HEK293 (cell line): ENCODE measurements around the gene AMPH.

Experiments used
- CTCF ChIA-PET: fragments of 350-600 bp; formaldehyde crosslinking; extraction: SDS; loops from one replicate; lab custom pipeline; 2021; ENCODE audit warnings: antibody characterized with exemption; lab: Yijun Ruan, JAX
- POLR2A ChIA-PET: fragments of 300-600 bp; formaldehyde crosslinking; extraction: SDS; loops from one replicate; lab custom pipeline; 2020; ENCODE audit warnings: antibody characterized with exemption, inconsistent platforms; lab: Yijun Ruan, JAX
- H3K27ac ChIP-seq: fragments of 200-500 bp; sonication (Bioruptor generic); 2 replicates; pipeline ENCODE4 v1.5.1; 2014; ENCODE audit warnings: low read depth, low read length, control low read depth, inconsistent platforms; ENCODE audit errors: extremely low read depth
- H3K36me3 ChIP-seq, 2 experiments: fragments of 200-500 bp in 1 of 2; sonication (Bioruptor generic) in 1 of 2; 1 replicate in 1 of 2; 2 replicates in 1 of 2; pipeline ENCODE4 v1.5.1; 2014 to 2017; ENCODE audit warnings: inconsistent platforms in 2 of 2, low read length in 2 of 2; ENCODE audit not compliant: control insufficient read depth in 2 of 2, insufficient read depth in 1 of 2
- H3K4me1 ChIP-seq: fragments of 200-500 bp; sonication (Bioruptor generic); 2 replicates; pipeline ENCODE4 v1.5.1; 2014; ENCODE audit warnings: mild to moderate bottlenecking, low read length, inconsistent platforms; ENCODE audit not compliant: control insufficient read depth, insufficient read depth
- H3K4me3 ChIP-seq: 2 replicates; pipeline ENCODE4 v1.5.1; 2011; ENCODE audit warnings: low read depth, mild to moderate bottlenecking, control low read depth, low read length, moderate library complexity
- H3K9me3 ChIP-seq: fragments of 200-500 bp; sonication (Bioruptor generic); 2 replicates; pipeline ENCODE4 v1.5.1; 2014; ENCODE audit warnings: low read depth, low read length, inconsistent platforms; ENCODE audit not compliant: control insufficient read depth, insufficient read depth
- BCL11A ChIP-seq: fragments of 450-650 bp; formaldehyde crosslinking; IDR thresholded peaks from 2 replicates; pipeline ENCODE4 v1.5.1; 2016; ENCODE audit warnings: low read depth, missing biosample characterization, missing genetic modification characterization
- GFI1B ChIP-seq: fragments of 450-650 bp; formaldehyde crosslinking; IDR thresholded peaks from 2 replicates; pipeline ENCODE4 v1.5.1; 2016; ENCODE audit warnings: missing biosample characterization, missing genetic modification characterization
- IKZF3 ChIP-seq: fragments of 450-650 bp; IDR thresholded peaks from 2 replicates; pipeline ENCODE4 v1.5.0; 2018; ENCODE audit warnings: missing biosample characterization, mild to moderate bottlenecking, missing genetic modification characterization, moderate library complexity
- ZBTB17 ChIP-seq: fragments of 450-650 bp; formaldehyde crosslinking; IDR thresholded peaks from 2 replicates; pipeline ENCODE4 v1.5.1; 2016; ENCODE audit warnings: missing biosample characterization, missing genetic modification characterization
- ZEB2 ChIP-seq: fragments of 450-650 bp; formaldehyde crosslinking; IDR thresholded peaks from 2 replicates; pipeline ENCODE4 v1.5.1; 2016; ENCODE audit warnings: missing biosample characterization, missing genetic modification characterization
- ZFP3 ChIP-seq: fragments of 450-650 bp; formaldehyde crosslinking; IDR thresholded peaks from 2 replicates; pipeline ENCODE4 v1.5.1; 2016; ENCODE audit warnings: low read depth, missing biosample characterization, missing genetic modification characterization
- ZNF146 ChIP-seq: fragments of 450-650 bp; formaldehyde crosslinking; IDR thresholded peaks from 2 replicates; pipeline ENCODE4 v1.5.1; 2016; ENCODE audit warnings: missing biosample characterization, missing genetic modification characterization
- ZNF16 ChIP-seq: fragments of 450-650 bp; formaldehyde crosslinking; IDR thresholded peaks from 2 replicates; pipeline ENCODE4 v1.5.1; 2016; ENCODE audit warnings: low read depth, missing biosample characterization, missing genetic modification characterization
- ZNF184 ChIP-seq: fragments of 450-650 bp; IDR thresholded peaks from 2 replicates; pipeline ENCODE4 v1.5.1; 2018; ENCODE audit warnings: missing biosample characterization, mild to moderate bottlenecking, missing genetic modification characterization
- ZNF2 ChIP-seq: fragments of 450-650 bp; formaldehyde crosslinking; IDR thresholded peaks from 2 replicates; pipeline ENCODE4 v1.5.1; 2016; ENCODE audit warnings: missing biosample characterization, missing genetic modification characterization
- ZNF221 ChIP-seq: fragments of 450-650 bp; formaldehyde crosslinking; IDR thresholded peaks from 2 replicates; pipeline ENCODE4 v1.5.1; 2017; ENCODE audit warnings: missing biosample characterization, missing genetic modification characterization, borderline replicate concordance
- ZNF248 ChIP-seq: fragments of 450-650 bp; formaldehyde crosslinking; IDR thresholded peaks from 2 replicates; pipeline ENCODE4 v1.5.1; 2017; ENCODE audit warnings: missing biosample characterization, missing genetic modification characterization
- ZNF302 ChIP-seq: fragments of 450-650 bp; formaldehyde crosslinking; IDR thresholded peaks from 2 replicates; pipeline ENCODE4 v1.5.1; 2016; ENCODE audit warnings: missing biosample characterization, missing genetic modification characterization, low read depth
- ZNF324 ChIP-seq: fragments of 450-650 bp; formaldehyde crosslinking; IDR thresholded peaks from 2 replicates; pipeline ENCODE4 v1.5.1; 2016; ENCODE audit warnings: missing biosample characterization, missing genetic modification characterization
- ZNF350 ChIP-seq: fragments of 450-650 bp; formaldehyde crosslinking; IDR thresholded peaks from 2 replicates; pipeline ENCODE4 v1.5.0; 2017; ENCODE audit warnings: missing biosample characterization, mild to moderate bottlenecking, missing genetic modification characterization
- ZNF558 ChIP-seq: fragments of 450-650 bp; formaldehyde crosslinking; IDR thresholded peaks from 2 replicates; pipeline ENCODE4 v1.5.1; 2016; ENCODE audit warnings: missing biosample characterization, missing genetic modification characterization
- ZNF596 ChIP-seq: fragments of 450-650 bp; IDR thresholded peaks from 2 replicates; pipeline ENCODE4 v1.5.0; 2018; ENCODE audit warnings: missing biosample characterization, mild to moderate bottlenecking, missing genetic modification characterization, moderate library complexity
- ZNF623 ChIP-seq: fragments of 450-650 bp; formaldehyde crosslinking; IDR thresholded peaks from 2 replicates; pipeline ENCODE4 v1.5.1; 2016; ENCODE audit warnings: missing biosample characterization, missing genetic modification characterization
- ZNF670 ChIP-seq: fragments of 450-650 bp; formaldehyde crosslinking; IDR thresholded peaks from 2 replicates; pipeline ENCODE4 v1.5.1; 2016; ENCODE audit warnings: missing biosample characterization, missing genetic modification characterization, low read depth
- ZNF768 ChIP-seq: fragments of 450-650 bp; formaldehyde crosslinking; IDR thresholded peaks from 2 replicates; pipeline ENCODE4 v1.5.1; 2018; ENCODE audit warnings: missing biosample characterization, mild to moderate bottlenecking, missing genetic modification characterization
- TF ChIP-seq, protein P1 (sequence below): fragments of 450-650 bp; formaldehyde crosslinking; IDR thresholded peaks from 2 replicates; pipeline ENCODE4 v1.5.1; 2016; ENCODE audit warnings: missing biosample characterization, missing genetic modification characterization
- TF ChIP-seq, protein P2 (sequence below): fragments of 450-650 bp; formaldehyde crosslinking; IDR thresholded peaks from 2 replicates; pipeline ENCODE4 v1.5.1; 2016; ENCODE audit warnings: missing biosample characterization, missing genetic modification characterization
- TF ChIP-seq, protein P3 (sequence below): fragments of 450-650 bp; formaldehyde crosslinking; optimal IDR thresholded peaks from 2 replicates; pipeline ENCODE3; 2016; ENCODE audit warnings: missing biosample characterization, mild to moderate bottlenecking, missing genetic modification characterization
- TF ChIP-seq, protein P4 (sequence below): IDR thresholded peaks from 2 replicates; pipeline ENCODE4 v1.6.1; 2011; ENCODE audit warnings: mild to moderate bottlenecking, low read depth, low read length, borderline replicate concordance
- TF ChIP-seq, protein P5 (sequence below): fragments of 450-650 bp; formaldehyde crosslinking; IDR thresholded peaks from 2 replicates; pipeline ENCODE4 v1.5.1; 2016; ENCODE audit warnings: missing biosample characterization, missing genetic modification characterization

AMPH gene

DNA sequence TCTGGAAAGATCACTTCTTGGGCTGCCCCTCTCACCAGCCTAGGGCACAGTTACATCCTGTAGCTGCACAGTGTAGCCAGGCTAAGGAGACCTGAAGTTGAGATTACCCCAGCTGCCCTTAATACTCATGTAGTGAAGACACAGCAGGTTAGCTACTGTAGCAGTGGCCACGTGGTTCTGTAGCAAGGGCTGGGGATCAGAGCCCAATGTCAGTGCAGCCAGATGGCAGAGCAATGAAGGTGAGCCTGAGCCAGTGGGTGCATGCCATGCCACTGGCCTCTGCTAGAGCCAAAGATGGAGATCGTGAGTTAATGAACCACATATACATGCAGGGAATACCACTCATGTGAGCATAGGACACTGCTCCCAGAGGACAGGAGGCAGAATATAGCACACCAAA is 15.5 kb downstream of the AMPH start:
- Histone ChIP-seq H3K4me1 (no peaks in the 10 kb centered on the region), H3K36me3 (no peaks in the 10 kb centered on the region), H3K9me3 (no peaks in the 10 kb centered on the region), H3K4me3 (no peak overlapping the region), H3K27ac (no peak overlapping the region)
- POLR2A ChIA-PET = no interaction called here
- CTCF ChIA-PET = no interaction called here
- TF ChIP-seq ZNF2 (tag by site-specific recombination) (no peak), ZFP3 (no peak), ZNF16 (no peak), ZNF670 (tag by site-specific recombination) (no peak), ZNF596 (tag by site-specific recombination) (no peak), ZNF558 (tag by site-specific recombination) (no peak), ZNF623 (no peak), GFI1B (no peak), ZNF324 (tag by site-specific recombination) (no peak), ZNF248 (no peak), IKZF3 (tag by site-specific recombination) (no peak), ZNF146 (tag by site-specific recombination) (no peak), ZNF221 (no peak)
- TF ChIP-seq, protein P1, sequence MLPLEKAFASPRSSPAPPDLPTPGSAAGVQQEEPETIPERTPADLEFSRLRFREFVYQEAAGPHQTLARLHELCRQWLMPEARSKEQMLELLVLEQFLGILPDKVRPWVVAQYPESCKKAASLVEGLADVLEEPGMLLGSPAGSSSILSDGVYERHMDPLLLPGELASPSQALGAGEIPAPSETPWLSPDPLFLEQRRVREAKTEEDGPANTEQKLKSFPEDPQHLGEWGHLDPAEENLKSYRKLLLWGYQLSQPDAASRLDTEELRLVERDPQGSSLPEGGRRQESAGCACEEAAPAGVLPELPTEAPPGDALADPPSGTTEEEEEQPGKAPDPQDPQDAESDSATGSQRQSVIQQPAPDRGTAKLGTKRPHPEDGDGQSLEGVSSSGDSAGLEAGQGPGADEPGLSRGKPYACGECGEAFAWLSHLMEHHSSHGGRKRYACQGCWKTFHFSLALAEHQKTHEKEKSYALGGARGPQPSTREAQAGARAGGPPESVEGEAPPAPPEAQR (tag by site-specific recombination) = no peak
- TF ChIP-seq, protein P2, sequence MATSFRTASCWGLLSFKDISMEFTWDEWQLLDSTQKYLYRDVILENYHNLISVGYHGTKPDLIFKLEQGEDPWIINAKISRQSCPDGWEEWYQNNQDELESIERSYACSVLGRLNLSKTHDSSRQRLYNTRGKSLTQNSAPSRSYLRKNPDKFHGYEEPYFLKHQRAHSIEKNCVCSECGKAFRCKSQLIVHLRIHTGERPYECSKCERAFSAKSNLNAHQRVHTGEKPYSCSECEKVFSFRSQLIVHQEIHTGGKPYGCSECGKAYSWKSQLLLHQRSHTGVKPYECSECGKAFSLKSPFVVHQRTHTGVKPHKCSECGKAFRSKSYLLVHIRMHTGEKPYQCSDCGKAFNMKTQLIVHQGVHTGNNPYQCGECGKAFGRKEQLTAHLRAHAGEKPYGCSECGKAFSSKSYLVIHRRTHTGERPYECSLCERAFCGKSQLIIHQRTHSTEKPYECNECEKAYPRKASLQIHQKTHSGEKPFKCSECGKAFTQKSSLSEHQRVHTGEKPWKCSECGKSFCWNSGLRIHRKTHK = no peak
- TF ChIP-seq, protein P3, sequence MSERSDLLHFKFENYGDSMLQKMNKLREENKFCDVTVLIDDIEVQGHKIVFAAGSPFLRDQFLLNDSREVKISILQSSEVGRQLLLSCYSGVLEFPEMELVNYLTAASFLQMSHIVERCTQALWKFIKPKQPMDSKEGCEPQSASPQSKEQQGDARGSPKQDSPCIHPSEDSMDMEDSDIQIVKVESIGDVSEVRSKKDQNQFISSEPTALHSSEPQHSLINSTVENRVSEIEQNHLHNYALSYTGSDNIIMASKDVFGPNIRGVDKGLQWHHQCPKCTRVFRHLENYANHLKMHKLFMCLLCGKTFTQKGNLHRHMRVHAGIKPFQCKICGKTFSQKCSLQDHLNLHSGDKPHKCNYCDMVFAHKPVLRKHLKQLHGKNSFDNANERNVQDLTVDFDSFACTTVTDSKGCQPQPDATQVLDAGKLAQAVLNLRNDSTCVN (tag by site-specific recombination) = no peak

DNA sequence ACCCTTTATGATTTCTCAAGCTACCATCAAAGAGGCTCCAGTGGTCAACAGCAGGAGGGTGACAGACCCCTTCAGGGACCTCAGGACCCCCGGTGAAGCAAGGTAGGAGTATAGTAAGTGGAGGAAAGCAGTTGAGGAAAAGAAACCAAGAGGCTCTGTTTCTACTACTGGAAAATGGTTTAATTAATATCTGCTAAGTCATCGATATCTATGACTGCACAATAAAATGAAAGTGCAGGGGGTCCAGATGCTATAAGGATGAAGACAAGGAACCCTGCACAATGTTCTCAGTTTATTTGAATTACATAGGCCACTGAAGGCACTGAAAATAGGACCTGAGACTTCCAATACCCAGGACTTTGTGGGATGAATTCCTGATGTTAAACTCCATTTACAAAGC is 23.7 kb downstream of the AMPH start:
- TF ChIP-seq, protein P4, sequence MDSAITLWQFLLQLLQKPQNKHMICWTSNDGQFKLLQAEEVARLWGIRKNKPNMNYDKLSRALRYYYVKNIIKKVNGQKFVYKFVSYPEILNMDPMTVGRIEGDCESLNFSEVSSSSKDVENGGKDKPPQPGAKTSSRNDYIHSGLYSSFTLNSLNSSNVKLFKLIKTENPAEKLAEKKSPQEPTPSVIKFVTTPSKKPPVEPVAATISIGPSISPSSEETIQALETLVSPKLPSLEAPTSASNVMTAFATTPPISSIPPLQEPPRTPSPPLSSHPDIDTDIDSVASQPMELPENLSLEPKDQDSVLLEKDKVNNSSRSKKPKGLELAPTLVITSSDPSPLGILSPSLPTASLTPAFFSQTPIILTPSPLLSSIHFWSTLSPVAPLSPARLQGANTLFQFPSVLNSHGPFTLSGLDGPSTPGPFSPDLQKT = no peak
- TF ChIP-seq ZNF768 (tag by site-specific recombination) (no peak), ZEB2 (no peak), ZNF623 (no peak), ZNF184 (tag by site-specific recombination) (no peak), ZBTB17 (tag by site-specific recombination) (no peak), BCL11A (tag by site-specific recombination) (no peak), ZNF350 (tag by site-specific recombination) (no peak), ZNF302 (no peak)
- TF ChIP-seq, protein P5, sequence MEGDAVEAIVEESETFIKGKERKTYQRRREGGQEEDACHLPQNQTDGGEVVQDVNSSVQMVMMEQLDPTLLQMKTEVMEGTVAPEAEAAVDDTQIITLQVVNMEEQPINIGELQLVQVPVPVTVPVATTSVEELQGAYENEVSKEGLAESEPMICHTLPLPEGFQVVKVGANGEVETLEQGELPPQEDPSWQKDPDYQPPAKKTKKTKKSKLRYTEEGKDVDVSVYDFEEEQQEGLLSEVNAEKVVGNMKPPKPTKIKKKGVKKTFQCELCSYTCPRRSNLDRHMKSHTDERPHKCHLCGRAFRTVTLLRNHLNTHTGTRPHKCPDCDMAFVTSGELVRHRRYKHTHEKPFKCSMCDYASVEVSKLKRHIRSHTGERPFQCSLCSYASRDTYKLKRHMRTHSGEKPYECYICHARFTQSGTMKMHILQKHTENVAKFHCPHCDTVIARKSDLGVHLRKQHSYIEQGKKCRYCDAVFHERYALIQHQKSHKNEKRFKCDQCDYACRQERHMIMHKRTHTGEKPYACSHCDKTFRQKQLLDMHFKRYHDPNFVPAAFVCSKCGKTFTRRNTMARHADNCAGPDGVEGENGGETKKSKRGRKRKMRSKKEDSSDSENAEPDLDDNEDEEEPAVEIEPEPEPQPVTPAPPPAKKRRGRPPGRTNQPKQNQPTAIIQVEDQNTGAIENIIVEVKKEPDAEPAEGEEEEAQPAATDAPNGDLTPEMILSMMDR (tag by site-specific recombination) = no peak
- Histone ChIP-seq H3K4me1 (no peaks in the 10 kb centered on the region), H3K36me3 (no peaks in the 10 kb centered on the region), H3K27ac (no peak overlapping the region), H3K9me3 (no peaks in the 10 kb centered on the region), H3K4me3 (no peak overlapping the region)
- POLR2A ChIA-PET = no interaction called here
- CTCF ChIA-PET = no interaction called here
